AG04449 (cell line): ENCODE results near the gene DBP.

Source experiments
- CTCF ChIA-PET: fragments of 350-600 bp; formaldehyde crosslinking; extraction: SDS; loops from one replicate; lab custom pipeline; 2021; ENCODE audit warnings: antibody characterized with exemption; lab: Yijun Ruan, JAX
- POLR2A ChIA-PET: fragments of 400-600, 350-600 bp; formaldehyde crosslinking; extraction: SDS; loops from one replicate; lab custom pipeline; 2020; ENCODE audit warnings: antibody characterized with exemption, inconsistent platforms; lab: Yijun Ruan, JAX
- DNase-seq: peaks from one replicate; pipeline ENCODE4 v3.0.0-alpha.2; 2010; ENCODE audit warnings: low read depth, low spot score
- H3K4me3 ChIP-seq: 2 replicates; pipeline ENCODE4 v1.5.1; 2011; ENCODE audit warnings: low read depth, mild to moderate bottlenecking, control low read depth, low read length
- TF ChIP-seq, protein P1 (sequence below): IDR thresholded peaks from one replicate; pipeline ENCODE4 v1.5.1; 2011; ENCODE audit warnings: mild to moderate bottlenecking, moderate library complexity, low read length, control low read depth, inconsistent platforms; ENCODE audit not compliant: insufficient read depth; ENCODE audit errors: missing control alignments

The DBP gene

DNA sequence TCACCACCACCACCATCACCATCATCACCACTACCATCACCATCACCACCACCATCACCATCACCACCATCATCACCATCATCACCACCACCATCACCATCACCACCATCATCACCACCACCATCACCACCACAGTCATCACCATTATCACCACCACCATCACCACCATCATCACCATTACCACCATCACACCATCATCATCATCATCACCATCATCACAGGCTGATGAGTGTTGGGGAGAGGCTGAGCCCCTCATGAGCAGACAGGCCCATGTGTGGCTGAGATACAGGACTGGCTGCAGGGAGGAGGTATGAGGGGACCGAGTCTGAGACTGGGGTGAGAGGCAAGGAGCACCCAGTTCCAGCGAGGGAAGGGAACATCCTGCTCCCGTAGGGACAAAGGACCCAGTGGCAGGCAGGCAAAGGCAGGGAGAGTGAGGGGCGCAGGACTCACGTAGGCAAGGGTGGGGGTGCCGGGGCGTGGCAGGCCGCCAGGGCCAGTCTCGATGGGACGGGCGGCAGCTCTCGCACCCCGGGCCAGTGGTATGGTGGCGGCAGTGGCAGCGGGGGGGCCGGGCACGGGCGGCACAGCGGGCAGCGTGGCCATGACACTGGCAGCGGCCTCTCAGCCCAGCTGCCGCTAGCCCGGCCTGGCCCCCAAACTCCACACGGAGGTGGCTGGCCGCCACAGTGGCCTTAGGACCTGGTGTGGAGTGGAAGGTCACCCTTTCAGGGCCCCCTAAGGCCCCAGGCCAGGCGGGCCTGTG is 32.9 kb upstream of the DBP start:
- no peak overlapping the region for H3K4me3 ChIP-seq
- POLR2A ChIA-PET, result no interaction called here
- CTCF ChIA-PET, result interaction anchor here (8.5 kb wide), 1 partner anchor 25 kb away, joined by 40 read pairs; the partner anchor contains the start of gene CA11
- TF ChIP-seq, protein P1, sequence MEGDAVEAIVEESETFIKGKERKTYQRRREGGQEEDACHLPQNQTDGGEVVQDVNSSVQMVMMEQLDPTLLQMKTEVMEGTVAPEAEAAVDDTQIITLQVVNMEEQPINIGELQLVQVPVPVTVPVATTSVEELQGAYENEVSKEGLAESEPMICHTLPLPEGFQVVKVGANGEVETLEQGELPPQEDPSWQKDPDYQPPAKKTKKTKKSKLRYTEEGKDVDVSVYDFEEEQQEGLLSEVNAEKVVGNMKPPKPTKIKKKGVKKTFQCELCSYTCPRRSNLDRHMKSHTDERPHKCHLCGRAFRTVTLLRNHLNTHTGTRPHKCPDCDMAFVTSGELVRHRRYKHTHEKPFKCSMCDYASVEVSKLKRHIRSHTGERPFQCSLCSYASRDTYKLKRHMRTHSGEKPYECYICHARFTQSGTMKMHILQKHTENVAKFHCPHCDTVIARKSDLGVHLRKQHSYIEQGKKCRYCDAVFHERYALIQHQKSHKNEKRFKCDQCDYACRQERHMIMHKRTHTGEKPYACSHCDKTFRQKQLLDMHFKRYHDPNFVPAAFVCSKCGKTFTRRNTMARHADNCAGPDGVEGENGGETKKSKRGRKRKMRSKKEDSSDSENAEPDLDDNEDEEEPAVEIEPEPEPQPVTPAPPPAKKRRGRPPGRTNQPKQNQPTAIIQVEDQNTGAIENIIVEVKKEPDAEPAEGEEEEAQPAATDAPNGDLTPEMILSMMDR, result no peak
- DNase-seq, result no peak

DNA sequence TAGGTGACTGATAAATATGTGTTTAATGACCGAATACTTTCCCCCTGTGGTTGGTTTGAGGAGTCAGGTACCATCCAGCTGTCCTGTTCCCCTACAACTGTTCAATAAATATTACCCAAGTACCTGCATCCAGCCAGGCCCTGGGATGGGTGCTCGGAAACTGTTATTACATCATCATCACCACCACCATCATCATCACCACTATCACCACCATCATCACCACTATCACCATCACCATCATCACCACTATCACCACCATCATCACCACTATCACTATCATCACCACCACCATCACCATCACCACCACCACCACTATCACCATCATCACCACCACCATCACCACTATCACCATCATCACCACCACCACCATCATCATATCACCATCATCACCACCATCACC is 31.6 kb upstream of the DBP start:
- no peak overlapping the region for H3K4me3 ChIP-seq
- TF ChIP-seq, protein P1, result no peak
- POLR2A ChIA-PET, result no interaction called here
- DNase-seq, result no peak
- CTCF ChIA-PET, result interaction anchor here (1.3 kb wide), 1 partner anchor 9 kb away, joined by 4 read pairs; no protein-coding TSS in a partner anchor

DNA sequence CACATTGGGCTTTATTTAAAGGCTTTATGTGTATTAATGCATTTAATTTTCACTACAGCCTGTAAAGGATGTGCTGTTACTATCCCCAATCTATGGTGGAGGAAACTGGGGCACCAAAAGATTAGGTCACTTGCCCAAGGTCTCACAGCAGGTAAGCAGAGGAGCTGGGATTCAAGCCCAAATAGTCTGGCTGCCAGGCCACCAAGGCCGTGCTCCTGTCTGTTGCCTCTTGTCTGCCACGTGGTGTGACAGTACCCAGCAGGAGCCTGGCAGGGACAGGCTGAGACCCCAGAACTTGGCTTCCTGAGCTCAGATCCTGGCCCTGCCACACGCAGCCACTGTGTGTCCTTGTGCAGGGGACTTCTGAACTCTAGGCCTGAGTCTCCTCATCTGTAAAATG is 31.2 kb upstream of the DBP start:
- TF ChIP-seq, protein P1, result no peak
- no peak overlapping the region for H3K4me3 ChIP-seq
- ChIA-PET POLR2A (no interaction called here), CTCF (interaction anchor here (1.3 kb wide), 1 partner anchor 9 kb away, joined by 4 read pairs; no protein-coding TSS in a partner anchor)
- DNase-seq, result no peak

DNA sequence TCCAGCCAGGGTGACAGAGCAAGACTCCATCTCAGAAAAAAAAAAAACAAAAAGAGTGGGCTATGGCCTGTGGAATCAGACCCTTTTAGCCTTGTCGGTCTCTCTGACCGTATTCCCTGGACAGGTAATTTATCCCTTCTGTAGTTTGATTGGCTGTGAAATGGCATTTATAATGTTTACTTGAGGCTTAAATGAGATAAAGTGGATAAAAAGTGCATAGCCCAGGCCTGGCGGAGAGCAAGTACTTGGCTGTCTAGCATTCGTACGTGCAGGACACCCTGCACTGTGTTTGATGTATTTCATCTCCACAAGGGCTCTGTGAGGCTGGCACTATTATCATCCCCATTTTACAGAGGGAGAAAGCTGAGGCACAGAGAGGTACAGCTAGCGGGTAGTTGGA is 28.6 kb upstream of the DBP start:
- DNase-seq, result no peak
- TF ChIP-seq, protein P1, result no peak
- CTCF ChIA-PET, result interaction anchor here (6.5 kb wide), 1 partner anchor 9 kb away, joined by 58 read pairs; no protein-coding TSS in a partner anchor
- no peak overlapping the region for H3K4me3 ChIP-seq
- POLR2A ChIA-PET, result no interaction called here

DNA sequence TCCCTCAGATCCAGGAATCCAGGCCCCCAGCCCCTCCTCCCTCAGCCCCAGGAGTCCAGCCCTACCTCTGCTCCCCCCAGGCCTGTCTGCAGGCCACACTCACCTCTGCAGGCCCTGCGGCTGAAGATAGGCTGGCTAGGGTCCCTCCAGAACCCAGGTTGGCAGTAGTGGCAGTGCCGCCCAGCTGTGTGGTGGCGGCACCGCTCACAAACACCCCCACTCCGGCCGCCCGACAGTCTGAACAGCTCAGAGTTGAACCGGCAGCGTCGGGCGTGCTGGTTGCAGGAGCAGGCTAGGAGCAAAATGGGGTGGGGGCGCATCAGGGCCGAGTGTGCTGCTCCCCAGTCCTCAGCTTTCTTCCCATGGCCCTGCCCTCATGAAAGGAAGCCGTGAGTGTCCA is 27.3 kb upstream of the DBP start:
- POLR2A ChIA-PET, result no interaction called here
- TF ChIP-seq, protein P1, result no peak
- no peak for DNase-seq
- CTCF ChIA-PET, result interaction anchor here (1.0 to 6.5 kb wide), 2 partner anchors 10 to 13 kb away, joined by 4 to 58 read pairs; no protein-coding TSS in a partner anchor
- no peak overlapping the region for H3K4me3 ChIP-seq

DNA sequence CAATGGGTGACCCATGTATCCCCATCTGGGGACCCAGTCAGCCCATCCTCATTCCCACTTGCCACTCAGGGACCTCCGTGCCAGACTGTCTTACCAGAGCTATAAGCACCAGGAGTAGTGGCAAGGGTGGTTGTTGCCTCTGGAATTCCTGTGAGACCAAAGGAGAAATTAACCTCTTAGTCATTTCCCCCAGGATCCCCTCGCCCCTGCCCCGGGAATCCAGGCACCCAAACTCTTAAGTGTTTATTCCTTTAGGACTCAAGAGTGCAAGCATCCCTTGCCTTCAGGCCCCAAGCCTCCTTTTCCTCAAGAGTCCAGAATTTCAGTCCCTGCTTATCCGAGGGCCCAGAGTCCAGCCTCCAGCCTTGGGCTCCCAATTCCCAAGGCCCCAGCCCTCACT is 26.5 kb upstream of the DBP start:
- POLR2A ChIA-PET, result no interaction called here
- CTCF ChIA-PET, result interaction anchor here (1.4 to 6.5 kb wide), 2 partner anchors 11 to 26 kb away, joined by 3 to 58 read pairs; no protein-coding TSS in a partner anchor
- TF ChIP-seq, protein P1, result no peak
- no peak overlapping the region for H3K4me3 ChIP-seq
- no peak for DNase-seq
